Measurements from ENCODE around the gene BRME1.
"Not testable (repeated sequence)": the region's sequence is repeated elsewhere in the genome, so short reads cannot be mapped to it uniquely, and the experiment has no call there.

The BRME1 gene

GRCh38 chr19:13865571-13866462 is 40.1 kb downstream of the BRME1 start:
- no peak for ATAC-seq

GRCh38 chr19:13864667-13865570 is 41.0 kb downstream of the BRME1 start:
- ATAC-seq: no peak

- no peak for ATAC-seq
Observed at GRCh38 chr19:13864046-13864666, 41.8 kb downstream of the BRME1 start.

- peak; percentile 90 to 91 for ATAC-seq
Observed at GRCh38 chr19:13861714-13862531, 44.0 kb downstream of the BRME1 start.

GRCh38 chr19:13861392-13861713 is 44.6 kb downstream of the BRME1 start:
- ATAC-seq: peak; percentile 5

- ATAC-seq: no peak
Observed at GRCh38 chr19:13860679-13861391, 45.1 kb downstream of the BRME1 start.

- ATAC-seq: no peak
Observed at GRCh38 chr19:13859361-13859880, 46.5 kb downstream of the BRME1 start.

GRCh38 chr19:13856497-13856896 is 49.4 kb downstream of the BRME1 start:
- ATAC-seq: no peak

GRCh38 chr19:13852171-13852707 is 53.7 kb downstream of the BRME1 start:
- ATAC-seq: not testable (repeated sequence)

- ATAC-seq: not testable (repeated sequence)
Observed at GRCh38 chr19:13851734-13852114, 54.2 kb downstream of the BRME1 start.

- peak; percentile 22 for ATAC-seq
Observed at GRCh38 chr19:13850910-13851733, 54.8 kb downstream of the BRME1 start.

GRCh38 chr19:13849991-13850909 is 55.7 kb downstream of the BRME1 start:
- peak in 1 of 2 donors; percentile 11 for ATAC-seq

- no peak for ATAC-seq
Observed at GRCh38 chr19:13848798-13849676, 56.9 kb downstream of the BRME1 start.

- ATAC-seq: no peak
Observed at GRCh38 chr19:13848340-13848677, 57.6 kb downstream of the BRME1 start.

GRCh38 chr19:13847407-13848339 is 58.2 kb downstream of the BRME1 start:
- ATAC-seq: peak; percentile 10 to 12

- peak; percentile 74 to 77 for ATAC-seq
Observed at GRCh38 chr19:13846557-13847406, 59.1 kb downstream of the BRME1 start.
